GM15510 (cell line): ENCODE results near the gene TOR1A.

Experiments
- POLR2A ChIP-seq: IDR thresholded peaks from 3 replicates; pipeline ENCODE4 v1.6.1; 2011; ENCODE audit warnings: borderline replicate concordance; ENCODE audit not compliant: insufficient read length; ENCODE audit errors: extremely low read depth

Gene TOR1A

GRCh38 chr9:129765764-129766317 lies 58.1 kb downstream of the TOR1A start:
- TF ChIP-seq POLR2A = no peak

- no peak for TF ChIP-seq POLR2A
These were observed 60.7 kb downstream of the TOR1A start for GRCh38 chr9:129762985-129763926.
